K562 (cell line): ENCODE data around the gene LIN28A. TPM values are rescaled to one million over a fixed set of nuclear protein-coding genes. Genes with fewer than 3 reads are reported as not detected.

ENCODE experiments used
- ADNP ChIP-seq: fragments of 200-800 bp; sonication (Bioruptor generic); IDR thresholded peaks from 2 replicates; pipeline ENCODE4 v1.6.1; 2016; ENCODE audit warnings: missing genetic modification characterization, missing compliant biosample characterization
- BRCA1 ChIP-seq, 2 experiments: fragments of 450-650 bp in 1 of 2; sonication (generic) in 1 of 2; formaldehyde crosslinking in 1 of 2; IDR thresholded peaks; 2 replicates each; pipeline versions ENCODE4 v1.5.0 to v1.6.1; 2017 to 2020; ENCODE audit warnings: mild to moderate bottlenecking in 1 of 2, missing genetic modification reagents in 1 of 2
- CREB3L1 ChIP-seq: fragments of 450-650 bp; IDR thresholded peaks from 2 replicates; pipeline ENCODE4 v1.6.1; 2014; ENCODE audit warnings: low read depth, mild to moderate bottlenecking, moderate library complexity, borderline replicate concordance
- CTCFL ChIP-seq: IDR thresholded peaks from 2 replicates; pipeline ENCODE4 v1.6.1; 2011; ENCODE audit warnings: borderline replicate concordance, low read depth, mild to moderate bottlenecking, moderate library complexity, low read length; ENCODE audit not compliant: insufficient read depth, poor library complexity, severe bottlenecking
- HNRNPLL ChIP-seq: fragments of 200-400 bp; formaldehyde crosslinking; IDR thresholded peaks from 2 replicates; pipeline ENCODE4 v1.6.1; 2017; ENCODE audit warnings: low read length, low read depth, mild to moderate bottlenecking; ENCODE audit not compliant: poor library complexity, severe bottlenecking
- KLF13 ChIP-seq: fragments of 450-650 bp; IDR thresholded peaks from 2 replicates; pipeline ENCODE4 v1.6.1; 2016; ENCODE audit warnings: missing genetic modification characterization, low read depth, mild to moderate bottlenecking, missing compliant biosample characterization, moderate library complexity, borderline replicate concordance
- MED1 ChIP-seq: sonication (generic); formaldehyde crosslinking; IDR thresholded peaks from 2 replicates; pipeline ENCODE4 v1.8.1; 2023; ENCODE audit warnings: missing genetic modification reagents, borderline replicate concordance
- NCOA2 ChIP-seq, 2 experiments: fragments of 450-650 bp; IDR thresholded peaks; 2 replicates each; pipeline ENCODE4 v1.6.1; 2018; ENCODE audit warnings: mild to moderate bottlenecking in 2 of 2, moderate library complexity in 1 of 2; ENCODE audit not compliant: partially characterized antibody in 2 of 2
- PCBP2 ChIP-seq: fragments of 200-400 bp; formaldehyde crosslinking; IDR thresholded peaks from 2 replicates; pipeline ENCODE4 v1.6.1; 2018; ENCODE audit warnings: low read length, low read depth, mild to moderate bottlenecking, moderate library complexity; ENCODE audit not compliant: poor library complexity, severe bottlenecking
- POLR2AphosphoS2 ChIP-seq: IDR thresholded peaks from 2 replicates; pipeline ENCODE4 v1.6.1; 2012; ENCODE audit warnings: low read length, improper control_type of control experiment
- RAD51 ChIP-seq: fragments of 450-650 bp; IDR thresholded peaks from 2 replicates; pipeline ENCODE4 v1.7.1; 2016; ENCODE audit warnings: low read depth, mild to moderate bottlenecking, borderline replicate concordance
- SETDB1 ChIP-seq: IDR thresholded peaks from one replicate; pipeline ENCODE4 v1.6.1; 2012; ENCODE audit warnings: low read length, control low read depth, inconsistent platforms
- SIX5 ChIP-seq, 2 experiments: IDR thresholded peaks; 2 replicates each; pipeline ENCODE4 v1.6.1; 2011; ENCODE audit warnings: low read length in 2 of 2, borderline replicate concordance in 1 of 2, low read depth in 1 of 2, mild to moderate bottlenecking in 1 of 2, moderate library complexity in 1 of 2; ENCODE audit not compliant: insufficient read depth in 1 of 2
- STAT5B ChIP-seq: fragments of 250-450 bp; sonication (Bioruptor Pico); IDR thresholded peaks from 2 replicates; pipeline ENCODE4 v1.8.0; 2021; ENCODE audit warnings: mild to moderate bottlenecking, inconsistent platforms
- TBP ChIP-seq: optimal IDR thresholded peaks from 2 replicates; pipeline ENCODE3; 2011; ENCODE audit warnings: low read depth, low read length, improper control_type of control experiment
- TRIM28 ChIP-seq: fragments of 450-650 bp; IDR thresholded peaks from 2 replicates; pipeline ENCODE4 v1.6.1; 2017
- ZFP30 ChIP-seq: fragments of 250-450 bp; sonication (Bioruptor Pico); IDR thresholded peaks from 2 replicates; pipeline ENCODE4 v1.8.0; 2022; ENCODE audit warnings: moderate library complexity, mild to moderate bottlenecking, inconsistent platforms, borderline replicate concordance
- ZKSCAN8 ChIP-seq: fragments of 200-800 bp; sonication (Bioruptor generic); IDR thresholded peaks from 2 replicates; pipeline ENCODE4 v1.6.1; 2016; ENCODE audit warnings: missing genetic modification characterization, missing compliant biosample characterization
- polyA plus RNA-seq, 8 experiments: library from polyadenylated mRNA; depleted of rRNA in 4 of 8; stranded (reverse) in 5 of 8; unstranded in 3 of 8; fragments of >200 nt; fragmentation: Nextera tagmentation in 2 of 8; fragmentation: Illumina TruSeq in 1 of 8; extraction: Ambion mirVana in 2 of 8; extraction: Trizol in 1 of 8; gene quantifications; 2 replicates each; pipeline versions ENCODE4 v1.2.1 to v1.2.3, GENCODE V29; 2011 to 2014; ENCODE audit warnings: inconsistent platforms in 1 of 8, missing spikeins in 1 of 8
- total RNA-seq, 7 experiments: library from RNA; depleted of rRNA in 6 of 7; stranded (reverse); fragments of >200 nt in 6 of 7; fragmentation: Illumina TruSeq in 2 of 7; extraction: Trizol in 2 of 7; gene quantifications; 2 replicates each; pipeline versions ENCODE4 v1.2.1 to v1.2.3, GENCODE V29; 2011 to 2021; ENCODE audit warnings: low replicate concordance in 1 of 7
- TF ChIP-seq, protein P1 (sequence below): IDR thresholded peaks from 2 replicates; pipeline ENCODE4 v1.6.1; 2016; ENCODE audit warnings: missing genetic modification characterization, missing compliant biosample characterization

Gene LIN28A
- total and polyA plus RNA-seq, 9 of the 15 experiments (the other 6 are each of a cell fraction or from before 2014, with no cell fraction given): 0.80 to 5.4 (median 3.9) TPM

GRCh38 chr1:26378088-26378878, 32.3 kb upstream of the LIN28A start (continued):
- TF ChIP-seq CTCFL (no peak), SIX5 (IDR thresholded peaks at IDR 0.05; ENCODE audit: borderline replicate concordance in 1 of 2, insufficient read depth in 1 of 2, low read depth in 1 of 2, low read length in 2 of 2) (no peak), BRCA1 (IDR thresholded peaks at IDR 0.05) (no peak), BRCA1 (CRISPR knock-in tag; IDR thresholded peaks at IDR 0.05) (no peak), MED1 (CRISPR knock-in tag) (no peak), ADNP (tag) (no peak), TRIM28 (peak; percentile 82; the same call in 1 of the 2 replicates), HNRNPLL (peak; percentile 65), TBP (no peak), STAT5B (no peak), SETDB1 (no peak), ZFP30 (no peak), POLR2AphosphoS2 (no peak), CREB3L1 (peak; percentile 79), RAD51 (peak; percentile 64), ZKSCAN8 (CRISPR knock-in tag) (no peak; the same call in 1 of the 2 replicates), KLF13 (tag) (peak; percentile 77), NCOA2 (IDR thresholded peaks at IDR 0.05; ENCODE audit: partially characterized antibody in 2 of 2) (no peak), PCBP2 (no peak)
- TF ChIP-seq, protein P1, sequence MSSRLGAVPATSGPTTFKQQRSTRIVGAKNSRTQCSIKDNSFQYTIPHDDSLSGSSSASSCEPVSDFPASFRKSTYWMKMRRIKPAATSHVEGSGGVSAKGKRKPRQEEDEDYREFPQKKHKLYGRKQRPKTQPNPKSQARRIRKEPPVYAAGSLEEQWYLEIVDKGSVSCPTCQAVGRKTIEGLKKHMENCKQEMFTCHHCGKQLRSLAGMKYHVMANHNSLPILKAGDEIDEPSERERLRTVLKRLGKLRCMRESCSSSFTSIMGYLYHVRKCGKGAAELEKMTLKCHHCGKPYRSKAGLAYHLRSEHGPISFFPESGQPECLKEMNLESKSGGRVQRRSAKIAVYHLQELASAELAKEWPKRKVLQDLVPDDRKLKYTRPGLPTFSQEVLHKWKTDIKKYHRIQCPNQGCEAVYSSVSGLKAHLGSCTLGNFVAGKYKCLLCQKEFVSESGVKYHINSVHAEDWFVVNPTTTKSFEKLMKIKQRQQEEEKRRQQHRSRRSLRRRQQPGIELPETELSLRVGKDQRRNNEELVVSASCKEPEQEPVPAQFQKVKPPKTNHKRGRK (tag): 0 out of 2 replicates have a peak, but pooled peaks have one; percentile 13
